CD4-positive, alpha-beta memory T cell (primary cell): Measurements from ENCODE around the gene GABRB1. TPM values are rescaled to one million over a fixed set of nuclear protein-coding genes. Genes with fewer than 3 reads are reported as not detected.

Source experiments
- CTCF ChIA-PET: fragments of 350-600 bp; sonication (Branson Sonifier 250); formaldehyde crosslinking; loops from one replicate; lab custom pipeline; 2021; ENCODE audit warnings: inconsistent platforms; ENCODE audit not compliant: partially characterized antibody; lab: Charles Lee
- POLR2A ChIA-PET: fragments of 350-600 bp; sonication (Branson Sonifier 250); formaldehyde crosslinking; loops from one replicate; lab custom pipeline; 2021; ENCODE audit not compliant: partially characterized antibody; lab: Charles Lee
- DNase-seq, 5 donors: peaks; one replicate each; pipeline versions ENCODE4 v3.0.0 to v3.0.0-alpha.2; 2020 to 2022; ENCODE audit warnings: mixed read lengths in 1 of 5
- H3K27ac ChIP-seq: one replicate; pipeline ENCODE4 v1.7.0; 2013; ENCODE audit warnings: low read depth, low read length
- H3K27me3 ChIP-seq: 2 replicates; pipeline ENCODE4 v1.7.0; 2013; ENCODE audit warnings: mild to moderate bottlenecking, low read length, moderate library complexity; ENCODE audit not compliant: insufficient read depth
- H3K36me3 ChIP-seq: 2 replicates; pipeline ENCODE4 v1.7.0; 2013; ENCODE audit warnings: mild to moderate bottlenecking, low read length, moderate library complexity; ENCODE audit not compliant: insufficient read depth
- H3K4me1 ChIP-seq: 2 replicates; pipeline ENCODE4 v1.7.0; 2013; ENCODE audit warnings: mild to moderate bottlenecking, low read length, moderate library complexity; ENCODE audit not compliant: insufficient read depth
- H3K4me3 ChIP-seq, 2 donors: one replicate each; pipeline ENCODE4 v1.7.0; 2013; ENCODE audit warnings: low read length in 2 of 2, mild to moderate bottlenecking in 1 of 2
- H3K9me3 ChIP-seq, 2 donors: one replicate each; pipeline ENCODE4 v1.7.0; 2013; ENCODE audit warnings: low read length in 2 of 2, control low read depth in 1 of 2; ENCODE audit not compliant: control insufficient read depth in 1 of 2
- H3K27ac Mint-ChIP-seq, 7 donors: one replicate each; pipeline ENCODE4 v1.8.0; 2020 to 2021; ENCODE audit warnings: mixed read lengths in 7 of 7, mild to moderate bottlenecking in 6 of 7, inconsistent platforms in 3 of 7, moderate library complexity in 3 of 7
- H3K27me3 Mint-ChIP-seq, 2 donors: one replicate each; pipeline ENCODE4 v1.8.0; 2020 to 2021; ENCODE audit warnings: mixed read lengths in 2 of 2
- H3K36me3 Mint-ChIP-seq, 2 donors: one replicate each; pipeline ENCODE4 v1.8.0; 2020 to 2021; ENCODE audit warnings: mixed read lengths in 2 of 2, inconsistent platforms in 1 of 2, mild to moderate bottlenecking in 1 of 2
- H3K4me1 Mint-ChIP-seq, 4 donors: one replicate each; pipeline ENCODE4 v1.8.0; 2020 to 2021; ENCODE audit warnings: mixed read lengths in 4 of 4, mild to moderate bottlenecking in 1 of 4
- H3K4me3 Mint-ChIP-seq, 8 donors: one replicate each; pipeline ENCODE4 v1.8.0; 2020 to 2021; ENCODE audit warnings: mixed read lengths in 8 of 8, mild to moderate bottlenecking in 7 of 8, moderate library complexity in 6 of 8, inconsistent platforms in 3 of 8
- H3K9me3 Mint-ChIP-seq, 8 donors: one replicate each; pipeline ENCODE4 v1.8.0; 2020 to 2021; ENCODE audit warnings: mixed read lengths in 8 of 8, mild to moderate bottlenecking in 5 of 8, inconsistent platforms in 3 of 8, moderate library complexity in 1 of 8
- intact Hi-C: fragments of 100-400 bp; cut with micrococcal nuclease; formaldehyde crosslinking; loops from one replicate; pipeline ENCODE4 v1.15.1; 2023
- polyA plus RNA-seq, 2 donors: library from polyadenylated mRNA; unstranded; fragments of 300-500 nt; fragmentation: Illumina TruSeq; gene quantifications; one replicate each; pipeline ENCODE4 v1.2.3, GENCODE V29; 2021
- total RNA-seq, 2 experiments: library from RNA; stranded (reverse); gene quantifications; one replicate each; pipeline ENCODE4 v1.2.3, GENCODE V29; 2021

GABRB1 gene
- total and polyA plus RNA-seq, 4 experiments from 2014 or later: not detected

DNA sequence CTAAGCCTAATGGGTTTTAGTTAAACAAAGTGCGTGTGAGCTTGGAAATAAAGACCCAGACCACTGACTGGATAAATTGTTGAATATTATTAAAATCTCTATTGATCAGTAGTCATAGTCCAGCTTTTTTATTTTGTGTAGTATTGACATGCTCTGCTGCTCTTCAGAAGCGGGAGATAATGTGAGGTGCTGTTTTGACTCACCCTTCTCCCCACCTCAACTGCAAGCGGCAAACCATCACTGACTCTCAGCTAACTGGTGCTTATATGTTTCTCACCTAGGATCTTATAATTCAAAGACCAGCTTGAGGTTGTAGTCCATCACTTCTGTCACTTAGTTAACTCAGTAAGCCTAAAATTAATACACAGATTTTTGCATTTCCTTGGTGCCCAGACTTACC lies 359.9 kb downstream of the GABRB1 start:
- Histone ChIP-seq H3K27ac (no peak overlapping the region), H3K27me3 (no peaks in the 10 kb centered on the region), H3K36me3 (no peaks in the 10 kb centered on the region), H3K4me1 (no peaks in the 10 kb centered on the region), H3K4me3 (no peak overlapping the region), H3K9me3 (no peaks in the 10 kb centered on the region)
- Mint-ChIP-seq H3K27ac (no peak overlapping the region), H3K9me3 (no peaks in the 10 kb centered on the region), H3K27me3 (peaks cover 6 to 11% of the 10 kb centered on the region in 2 donors), H3K4me1 (no peaks in the 10 kb centered on the region), H3K36me3 (no peaks in the 10 kb centered on the region), H3K4me3 (no peak overlapping the region)
- no peak for DNase-seq
- intact Hi-C loops: no loop called here
- ChIA-PET POLR2A (no interaction called here), CTCF (interaction anchor here (1.6 to 2.6 kb wide), 2 partner anchors 8 kb away, joined by 4 to 8 read pairs; no protein-coding TSS in a partner anchor)

DNA sequence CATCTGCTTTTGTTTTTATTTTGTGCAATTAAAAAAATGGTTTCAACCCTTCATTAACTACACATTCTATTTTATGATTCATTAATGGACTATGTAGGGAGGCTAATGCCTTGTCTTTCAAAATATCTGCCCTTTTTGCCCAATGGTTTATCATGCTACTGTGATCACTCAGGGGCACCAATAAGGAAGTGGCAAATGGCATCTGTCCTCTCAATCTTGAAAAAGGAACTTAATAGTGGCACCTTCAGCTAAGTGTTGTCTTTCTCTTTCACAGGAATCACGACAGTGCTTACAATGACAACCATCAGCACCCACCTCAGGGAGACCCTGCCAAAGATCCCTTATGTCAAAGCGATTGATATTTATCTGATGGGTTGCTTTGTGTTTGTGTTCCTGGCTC lies 375.0 kb downstream of the GABRB1 start:
- no peaks in the 10 kb centered on the region for H3K9me3 Mint-ChIP-seq
- Histone ChIP-seq H3K9me3 (no peaks in the 10 kb centered on the region), H3K27me3 (no peaks in the 10 kb centered on the region), H3K27ac (no peak overlapping the region), H3K36me3 (no peaks in the 10 kb centered on the region), H3K4me1 (no peaks in the 10 kb centered on the region), H3K4me3 (no peak overlapping the region)
- H3K27ac Mint-ChIP-seq: no peak overlapping the region
- H3K36me3 Mint-ChIP-seq: no peaks in the 10 kb centered on the region
- intact Hi-C loops: no loop called here
- peaks cover 6 to 16% of the 10 kb centered on the region in 2 donors for H3K27me3 Mint-ChIP-seq
- no peak for DNase-seq
- peaks cover 0 to 2% (median 0%) of the 10 kb centered on the region in 4 donors for H3K4me1 Mint-ChIP-seq
- CTCF ChIA-PET: no interaction called here
- POLR2A ChIA-PET: no interaction called here
- H3K4me3 Mint-ChIP-seq: no peak overlapping the region

DNA sequence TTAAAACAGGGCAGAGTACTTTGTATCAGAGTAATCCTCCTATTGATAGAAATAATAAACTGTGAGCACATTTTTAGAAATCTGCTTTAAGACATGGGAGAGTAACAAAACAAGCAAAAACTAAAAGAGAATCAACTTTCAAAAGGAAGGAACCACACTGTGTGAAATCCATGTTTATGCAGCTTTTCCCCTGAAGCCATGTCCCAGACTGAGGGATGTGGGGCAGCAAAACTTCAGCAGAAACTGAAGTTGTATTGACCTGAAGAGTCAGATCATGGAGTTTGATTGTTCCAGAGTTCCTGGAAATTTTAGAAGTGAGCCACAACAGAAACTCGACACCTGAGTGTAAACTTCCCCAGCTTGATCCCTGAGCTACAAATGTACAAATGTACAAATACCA lies 378.9 kb downstream of the GABRB1 start:
- Mint-ChIP-seq H3K4me1 (peaks cover 0 to 2% (median 0%) of the 10 kb centered on the region in 4 donors), H3K36me3 (no peaks in the 10 kb centered on the region), H3K9me3 (no peaks in the 10 kb centered on the region), H3K27me3 (peaks cover 5 to 7% of the 10 kb centered on the region in 2 donors), H3K27ac (no peak overlapping the region), H3K4me3 (no peak overlapping the region)
- intact Hi-C loops: no loop called here
- POLR2A ChIA-PET: no interaction called here
- Histone ChIP-seq H3K4me3 (no peak overlapping the region), H3K27me3 (no peaks in the 10 kb centered on the region), H3K27ac (no peak overlapping the region), H3K4me1 (no peaks in the 10 kb centered on the region), H3K9me3 (no peaks in the 10 kb centered on the region), H3K36me3 (no peaks in the 10 kb centered on the region)
- CTCF ChIA-PET: no interaction called here
- no peak for DNase-seq

DNA sequence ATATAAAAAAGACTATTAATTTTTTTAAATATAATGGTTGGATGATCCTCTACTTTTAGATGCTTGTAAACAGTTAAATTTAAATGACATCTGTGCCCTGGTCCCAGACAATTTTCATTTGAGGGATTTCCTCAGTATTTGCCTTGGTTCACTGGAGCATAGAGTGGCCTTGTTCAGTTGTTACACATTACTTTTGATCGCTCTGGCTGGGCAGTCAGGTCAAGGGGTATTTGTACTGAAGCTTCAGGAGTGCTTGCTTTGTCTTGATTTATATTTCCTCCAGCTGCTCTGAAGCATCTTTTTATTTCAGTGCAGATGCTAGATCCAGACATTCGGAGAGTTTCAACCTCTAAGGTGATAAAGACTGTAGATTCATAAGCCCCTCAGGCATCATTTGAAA lies 382.2 kb downstream of the GABRB1 start:
- ChIA-PET POLR2A (no interaction called here), CTCF (no interaction called here)
- peaks cover 4 to 6% of the 10 kb centered on the region in 2 donors for H3K27me3 Mint-ChIP-seq
- H3K4me1 ChIP-seq: no peaks in the 10 kb centered on the region
- intact Hi-C loops: no loop called here
- no peak overlapping the region for H3K27ac Mint-ChIP-seq
- no peak overlapping the region for H3K4me3 Mint-ChIP-seq
- H3K36me3 ChIP-seq: no peaks in the 10 kb centered on the region
- H3K4me1 Mint-ChIP-seq: no peaks in the 10 kb centered on the region
- no peaks in the 10 kb centered on the region for H3K9me3 Mint-ChIP-seq
- no peaks in the 10 kb centered on the region for H3K36me3 Mint-ChIP-seq
- H3K9me3 ChIP-seq: no peaks in the 10 kb centered on the region
- no peak overlapping the region for H3K27ac ChIP-seq
- DNase-seq: no peak
- no peak overlapping the region for H3K4me3 ChIP-seq
- no peaks in the 10 kb centered on the region for H3K27me3 ChIP-seq

DNA sequence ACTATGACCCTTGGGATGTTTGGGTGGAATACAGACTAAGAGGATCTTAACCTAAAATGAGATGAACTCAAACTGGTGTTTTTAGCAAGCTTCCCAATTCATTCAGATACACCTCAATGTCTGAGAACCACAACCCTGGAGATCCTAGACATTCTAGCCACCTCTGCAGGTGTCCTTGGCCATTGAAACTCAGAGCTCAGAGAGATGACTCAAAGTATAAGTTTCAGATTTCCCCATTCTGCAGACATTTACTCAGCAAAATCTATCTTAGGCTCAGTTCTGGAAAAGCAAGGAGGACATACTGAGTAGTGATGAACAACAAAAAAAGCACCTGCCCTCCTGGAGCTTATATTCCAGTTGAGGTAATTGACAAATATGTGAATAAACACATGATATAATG lies 384.4 kb downstream of the GABRB1 start:
- Mint-ChIP-seq H3K4me3 (no peak overlapping the region), H3K27me3 (peaks cover 3 to 4% of the 10 kb centered on the region in 2 donors), H3K36me3 (no peaks in the 10 kb centered on the region), H3K9me3 (no peaks in the 10 kb centered on the region), H3K4me1 (no peaks in the 10 kb centered on the region), H3K27ac (no peak overlapping the region)
- DNase-seq: no peak
- Histone ChIP-seq H3K4me1 (no peaks in the 10 kb centered on the region), H3K9me3 (no peaks in the 10 kb centered on the region), H3K27me3 (no peaks in the 10 kb centered on the region), H3K36me3 (no peaks in the 10 kb centered on the region), H3K27ac (no peak overlapping the region), H3K4me3 (no peak overlapping the region)
- CTCF ChIA-PET: no interaction called here
- POLR2A ChIA-PET: no interaction called here
- intact Hi-C loops: no loop called here

DNA sequence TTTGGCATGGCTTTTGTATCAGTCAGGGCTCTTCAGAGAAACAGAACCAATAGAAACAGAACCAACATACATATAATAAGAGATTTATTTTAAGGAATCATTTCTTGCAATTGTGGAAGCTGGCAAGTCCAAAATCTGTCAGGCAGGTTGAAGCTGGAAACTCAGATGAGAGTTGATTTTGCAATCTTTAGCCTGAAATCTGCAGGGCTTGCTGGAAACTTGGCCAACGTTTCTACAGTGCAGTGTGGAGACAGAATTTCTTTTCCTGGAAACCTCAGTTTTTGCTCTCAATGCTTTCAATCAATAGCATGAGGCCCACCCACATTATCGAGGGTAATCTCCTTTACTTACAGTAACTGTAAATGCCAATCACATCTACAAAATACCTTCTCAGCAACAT lies 386.8 kb downstream of the GABRB1 start:
- H3K9me3 Mint-ChIP-seq: no peaks in the 10 kb centered on the region
- no peak for DNase-seq
- H3K4me1 Mint-ChIP-seq: no peaks in the 10 kb centered on the region
- no peak overlapping the region for H3K4me3 Mint-ChIP-seq
- H3K27me3 Mint-ChIP-seq: peaks cover 8 to 12% of the 10 kb centered on the region in 2 donors
- intact Hi-C loops: no loop called here
- Histone ChIP-seq H3K9me3 (no peaks in the 10 kb centered on the region), H3K27me3 (no peaks in the 10 kb centered on the region), H3K4me1 (no peaks in the 10 kb centered on the region), H3K36me3 (no peaks in the 10 kb centered on the region), H3K27ac (no peak overlapping the region), H3K4me3 (no peak overlapping the region)
- ChIA-PET POLR2A (no interaction called here), CTCF (no interaction called here)
- no peaks in the 10 kb centered on the region for H3K36me3 Mint-ChIP-seq
- no peak overlapping the region for H3K27ac Mint-ChIP-seq

DNA sequence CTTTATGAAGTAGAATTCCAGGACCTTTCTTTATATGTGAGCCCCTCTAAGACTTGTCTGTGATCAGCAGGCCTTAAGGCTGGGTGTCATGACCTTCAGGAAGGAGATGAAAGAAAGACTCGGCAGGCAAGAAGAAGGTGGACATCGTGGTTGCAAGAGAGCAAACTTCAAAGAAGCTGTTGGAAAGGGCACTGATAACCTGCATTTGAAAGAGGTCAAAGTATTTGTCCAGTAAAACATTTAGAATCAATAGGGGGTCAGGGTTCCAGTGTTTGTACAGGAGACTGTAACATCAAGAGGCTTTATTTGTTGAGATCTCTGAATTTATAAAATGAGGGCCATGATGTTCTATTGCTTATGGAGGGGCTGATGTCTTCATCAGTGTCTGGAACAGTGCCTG lies 387.9 kb downstream of the GABRB1 start:
- Histone ChIP-seq H3K27ac (no peak overlapping the region), H3K4me3 (no peak overlapping the region), H3K4me1 (no peaks in the 10 kb centered on the region), H3K9me3 (no peaks in the 10 kb centered on the region), H3K27me3 (no peaks in the 10 kb centered on the region), H3K36me3 (no peaks in the 10 kb centered on the region)
- ChIA-PET POLR2A (no interaction called here), CTCF (no interaction called here)
- intact Hi-C loops: no loop called here
- Mint-ChIP-seq H3K4me3 (no peak overlapping the region), H3K27me3 (peaks cover 8 to 10% of the 10 kb centered on the region in 2 donors), H3K4me1 (no peaks in the 10 kb centered on the region), H3K36me3 (no peaks in the 10 kb centered on the region), H3K27ac (peak overlapping the region in 1 of 7 donors; percentile 40), H3K9me3 (no peaks in the 10 kb centered on the region)
- DNase-seq: no peak

DNA sequence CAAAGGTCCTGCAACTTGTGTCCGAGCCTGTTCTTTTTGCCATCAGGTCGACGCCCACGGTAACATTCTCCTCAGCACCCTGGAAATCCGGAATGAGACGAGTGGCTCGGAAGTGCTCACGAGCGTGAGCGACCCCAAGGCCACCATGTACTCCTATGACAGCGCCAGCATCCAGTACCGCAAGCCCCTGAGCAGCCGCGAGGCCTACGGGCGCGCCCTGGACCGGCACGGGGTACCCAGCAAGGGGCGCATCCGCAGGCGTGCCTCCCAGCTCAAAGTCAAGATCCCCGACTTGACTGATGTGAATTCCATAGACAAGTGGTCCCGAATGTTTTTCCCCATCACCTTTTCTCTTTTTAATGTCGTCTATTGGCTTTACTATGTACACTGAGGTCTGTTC lies 394.3 kb downstream of the GABRB1 start:
- no peaks in the 10 kb centered on the region for H3K4me1 Mint-ChIP-seq
- ChIA-PET POLR2A (no interaction called here), CTCF (no interaction called here)
- H3K36me3 Mint-ChIP-seq: no peaks in the 10 kb centered on the region
- H3K27me3 Mint-ChIP-seq: peaks cover 10 to 17% of the 10 kb centered on the region in 2 donors
- H3K9me3 Mint-ChIP-seq: no peaks in the 10 kb centered on the region
- no peak for DNase-seq
- H3K27ac ChIP-seq: no peak overlapping the region
- H3K4me1 ChIP-seq: no peaks in the 10 kb centered on the region
- H3K4me3 Mint-ChIP-seq: no peak overlapping the region
- H3K27ac Mint-ChIP-seq: no peak overlapping the region
- H3K27me3 ChIP-seq: no peaks in the 10 kb centered on the region
- H3K4me3 ChIP-seq: no peak overlapping the region
- H3K9me3 ChIP-seq: no peaks in the 10 kb centered on the region
- intact Hi-C loops: no loop called here
- H3K36me3 ChIP-seq: no peaks in the 10 kb centered on the region
